ENCODE measurements around the gene DOK6.

Gene DOK6

GRCh38 chr18:69684789-69685188 lies 284.1 kb downstream of the DOK6 start:
- H2BK120ac ChIP-seq (ENCODE audit: low read depth, low read length), result no peak overlapping the region
- H3K4me1 ChIP-seq (ENCODE audit: control insufficient read depth, insufficient read depth, low read depth, low read length), result no peaks in the 10 kb centered on the region
- H2BK5ac ChIP-seq (ENCODE audit: low read depth, low read length, poor library complexity, severe bottlenecking), result no peak overlapping the region
- H3K4me2 ChIP-seq (ENCODE audit: low read length, poor library complexity, severe bottlenecking), result no peak overlapping the region
- no peaks in the 10 kb centered on the region for H3K27me3 ChIP-seq (ENCODE audit: control insufficient read depth in 1 of 2, insufficient read depth in 1 of 2, low read length in 2 of 2)
- no peak overlapping the region for H3K9ac ChIP-seq (ENCODE audit: low read length)
- no peak overlapping the region for H3K18ac ChIP-seq (ENCODE audit: low read depth in 1 of 2, low read length in 2 of 2)
- H3K4me3 ChIP-seq (ENCODE audit: insufficient read depth in 1 of 2, low read depth in 1 of 2, low read length in 2 of 2), result no peak overlapping the region
- H3K79me1 ChIP-seq (replicated peaks; ENCODE audit: low read length, poor library complexity, severe bottlenecking), result no peaks in the 10 kb centered on the region
- H3K36me3 ChIP-seq (ENCODE audit: control insufficient read depth in 1 of 2, insufficient read depth in 2 of 2, low read depth in 1 of 2, low read length in 2 of 2), result no peaks in the 10 kb centered on the region
- H2AFZ ChIP-seq (ENCODE audit: low read depth, low read length), result no peak overlapping the region
- no peak overlapping the region for H4K8ac ChIP-seq (ENCODE audit: low read length)
- no peak overlapping the region for H2AK5ac ChIP-seq (ENCODE audit: low read length, severe bottlenecking)
- WGBS, result no CpG with 5 or more reads among the region's 2 CpGs
- no peak overlapping the region for H3K4ac ChIP-seq (ENCODE audit: low read depth in 1 of 2, low read length in 2 of 2)
- no peak overlapping the region for H2BK12ac ChIP-seq (ENCODE audit: low read length in 2 of 2)
- no peak overlapping the region for H2BK15ac ChIP-seq (ENCODE audit: low read depth, poor library complexity, severe bottlenecking)
- H3K9me3 ChIP-seq (ENCODE audit: control insufficient read depth, low read length), result no peaks in the 10 kb centered on the region
- H3K27ac ChIP-seq (ENCODE audit: low read length, poor library complexity, severe bottlenecking), result no peak overlapping the region
- H3K23ac ChIP-seq (ENCODE audit: low read length in 2 of 2), result no peak overlapping the region
- no peak overlapping the region for H4K91ac ChIP-seq (ENCODE audit: low read length)
- no peak for DNase-seq
- H3K14ac ChIP-seq (ENCODE audit: low read length in 2 of 2), result no peak overlapping the region

DNA sequence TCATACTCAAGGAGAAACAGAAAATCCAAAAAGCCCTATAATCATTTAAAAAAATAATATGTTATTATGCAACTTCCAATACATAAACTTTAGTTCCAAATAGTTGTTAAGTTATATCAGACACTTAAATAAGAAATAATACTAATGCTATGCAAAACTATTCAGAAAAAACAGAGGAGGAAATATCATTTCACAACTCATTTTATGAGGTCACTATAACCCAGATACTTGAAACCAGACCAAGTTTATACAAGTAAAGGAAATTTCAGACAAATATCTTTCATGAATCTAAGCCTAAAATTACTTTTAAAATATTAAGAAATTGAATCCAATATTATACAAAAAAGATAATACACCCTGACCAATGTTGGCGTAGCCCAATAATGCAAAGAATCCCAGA lies 286.2 kb downstream of the DOK6 start:
- no peak overlapping the region for H2BK12ac ChIP-seq (ENCODE audit: low read length in 2 of 2)
- no peaks in the 10 kb centered on the region for H3K9me3 ChIP-seq (ENCODE audit: control insufficient read depth, low read length)
- no peaks in the 10 kb centered on the region for H3K36me3 ChIP-seq (ENCODE audit: control insufficient read depth in 1 of 2, insufficient read depth in 2 of 2, low read depth in 1 of 2, low read length in 2 of 2)
- no peak overlapping the region for H3K4ac ChIP-seq (ENCODE audit: low read depth in 1 of 2, low read length in 2 of 2)
- no peak overlapping the region for H3K14ac ChIP-seq (ENCODE audit: low read length in 2 of 2)
- no peak overlapping the region for H3K4me3 ChIP-seq (ENCODE audit: insufficient read depth in 1 of 2, low read depth in 1 of 2, low read length in 2 of 2)
- H2AFZ ChIP-seq (ENCODE audit: low read depth, low read length), result no peak overlapping the region
- no peaks in the 10 kb centered on the region for H3K27me3 ChIP-seq (ENCODE audit: control insufficient read depth in 1 of 2, insufficient read depth in 1 of 2, low read length in 2 of 2)
- H4K91ac ChIP-seq (ENCODE audit: low read length), result no peak overlapping the region
- H2BK120ac ChIP-seq (ENCODE audit: low read depth, low read length), result no peak overlapping the region
- H3K79me1 ChIP-seq (replicated peaks; ENCODE audit: low read length, poor library complexity, severe bottlenecking), result no peaks in the 10 kb centered on the region
- H2BK15ac ChIP-seq (ENCODE audit: low read depth, poor library complexity, severe bottlenecking), result no peak overlapping the region
- H3K9ac ChIP-seq (ENCODE audit: low read length), result no peak overlapping the region
- no peaks in the 10 kb centered on the region for H3K4me1 ChIP-seq (ENCODE audit: control insufficient read depth, insufficient read depth, low read depth, low read length)
- no peak overlapping the region for H2AK5ac ChIP-seq (ENCODE audit: low read length, severe bottlenecking)
- H3K23ac ChIP-seq (ENCODE audit: low read length in 2 of 2), result no peak overlapping the region
- H2BK5ac ChIP-seq (ENCODE audit: low read depth, low read length, poor library complexity, severe bottlenecking), result no peak overlapping the region
- no peak overlapping the region for H4K8ac ChIP-seq (ENCODE audit: low read length)
- H3K27ac ChIP-seq (ENCODE audit: low read length, poor library complexity, severe bottlenecking), result no peak overlapping the region
- no peak overlapping the region for H3K18ac ChIP-seq (ENCODE audit: low read depth in 1 of 2, low read length in 2 of 2)
- no peak overlapping the region for H3K4me2 ChIP-seq (ENCODE audit: low read length, poor library complexity, severe bottlenecking)
- no CpG with 5 or more reads among the region's 1 CpG for WGBS
- no peak for DNase-seq

- Histone ChIP-seq H3K4me1 (ENCODE audit: control insufficient read depth, insufficient read depth, low read depth, low read length) (no peaks in the 10 kb centered on the region), H3K9ac (ENCODE audit: low read length) (no peak overlapping the region), H2AFZ (ENCODE audit: low read depth, low read length) (no peak overlapping the region), H3K23ac (ENCODE audit: low read length in 2 of 2) (no peak overlapping the region), H3K79me1 (replicated peaks; ENCODE audit: low read length, poor library complexity, severe bottlenecking) (no peaks in the 10 kb centered on the region), H3K27ac (ENCODE audit: low read length, poor library complexity, severe bottlenecking) (no peak overlapping the region), H3K18ac (ENCODE audit: low read depth in 1 of 2, low read length in 2 of 2) (no peak overlapping the region), H2BK120ac (ENCODE audit: low read depth, low read length) (no peak overlapping the region), H3K36me3 (ENCODE audit: control insufficient read depth in 1 of 2, insufficient read depth in 2 of 2, low read depth in 1 of 2, low read length in 2 of 2) (no peaks in the 10 kb centered on the region), H4K8ac (ENCODE audit: low read length) (no peak overlapping the region), H2BK12ac (ENCODE audit: low read length in 2 of 2) (no peak overlapping the region), H3K4me3 (ENCODE audit: insufficient read depth in 1 of 2, low read depth in 1 of 2, low read length in 2 of 2) (no peak overlapping the region), H3K4ac (ENCODE audit: low read depth in 1 of 2, low read length in 2 of 2) (no peak overlapping the region), H4K91ac (ENCODE audit: low read length) (no peak overlapping the region), H2AK5ac (ENCODE audit: low read length, severe bottlenecking) (no peak overlapping the region), H3K4me2 (ENCODE audit: low read length, poor library complexity, severe bottlenecking) (no peak overlapping the region), H3K9me3 (ENCODE audit: control insufficient read depth, low read length) (no peaks in the 10 kb centered on the region), H2BK5ac (ENCODE audit: low read depth, low read length, poor library complexity, severe bottlenecking) (no peak overlapping the region), H3K14ac (ENCODE audit: low read length in 2 of 2) (no peak overlapping the region), H2BK15ac (ENCODE audit: low read depth, poor library complexity, severe bottlenecking) (no peak overlapping the region), H3K27me3 (ENCODE audit: control insufficient read depth in 1 of 2, insufficient read depth in 1 of 2, low read length in 2 of 2) (no peaks in the 10 kb centered on the region)
- 100% methylated on average over 1 of the region's 2 CpGs for WGBS
- peak; percentile 11 for DNase-seq
These were observed 288.6 kb downstream of the DOK6 start for GRCh38 chr18:69689121-69689759.

DNA sequence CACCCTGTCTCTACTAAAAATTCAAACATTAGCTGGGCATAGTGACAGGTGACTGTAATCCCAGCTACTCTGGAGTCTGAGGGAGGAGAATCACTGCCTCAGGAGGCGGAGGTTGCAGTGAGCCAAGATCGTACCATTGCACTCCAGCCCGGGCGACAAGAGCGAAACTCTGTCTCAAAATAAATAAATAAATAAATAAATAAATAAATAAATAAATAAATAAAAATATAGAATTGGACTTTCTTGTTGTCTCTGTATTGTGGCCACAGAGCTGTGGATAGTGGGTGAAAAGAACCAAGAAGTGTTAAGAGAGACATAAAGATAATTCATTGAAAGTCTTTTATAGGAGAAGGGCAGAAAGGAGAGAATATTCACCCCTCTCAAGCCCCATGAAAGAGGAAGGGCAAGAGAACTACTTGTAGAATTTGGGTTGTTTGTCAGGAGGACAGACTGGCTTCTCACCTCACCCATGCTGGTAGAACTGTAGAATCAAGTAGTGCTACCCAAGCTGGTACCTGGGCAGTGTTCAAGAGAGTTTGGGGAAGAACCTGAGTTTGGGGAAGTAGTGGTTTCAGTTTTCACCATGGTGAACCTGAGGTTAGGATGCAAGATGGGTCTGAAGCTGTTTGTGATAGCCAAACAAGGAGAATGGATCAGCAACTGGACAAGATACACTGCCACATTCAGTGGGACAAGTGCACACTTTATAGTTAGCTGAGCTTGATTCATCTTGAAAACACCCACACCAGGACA lies 290.5 kb downstream of the DOK6 start:
- WGBS, result no CpG with 5 or more reads among the region's 5 CpGs

More for the DNA sequence above, 290.5 kb downstream of the DOK6 start:
- Histone ChIP-seq H3K23ac (ENCODE audit: low read length in 2 of 2) (no peak overlapping the region), H2AFZ (ENCODE audit: low read depth, low read length) (no peak overlapping the region), H3K4me3 (ENCODE audit: insufficient read depth in 1 of 2, low read depth in 1 of 2, low read length in 2 of 2) (no peak overlapping the region), H2BK5ac (ENCODE audit: low read depth, low read length, poor library complexity, severe bottlenecking) (no peak overlapping the region), H2BK120ac (ENCODE audit: low read depth, low read length) (no peak overlapping the region), H3K4ac (ENCODE audit: low read depth in 1 of 2, low read length in 2 of 2) (no peak overlapping the region), H3K18ac (ENCODE audit: low read depth in 1 of 2, low read length in 2 of 2) (no peak overlapping the region), H3K79me1 (replicated peaks; ENCODE audit: low read length, poor library complexity, severe bottlenecking) (no peaks in the 10 kb centered on the region), H4K91ac (ENCODE audit: low read length) (no peak overlapping the region), H2BK12ac (ENCODE audit: low read length in 2 of 2) (no peak overlapping the region), H4K8ac (ENCODE audit: low read length) (no peak overlapping the region), H3K27ac (ENCODE audit: low read length, poor library complexity, severe bottlenecking) (no peak overlapping the region), H3K27me3 (ENCODE audit: control insufficient read depth in 1 of 2, insufficient read depth in 1 of 2, low read length in 2 of 2) (no peaks in the 10 kb centered on the region), H2AK5ac (ENCODE audit: low read length, severe bottlenecking) (no peak overlapping the region), H3K4me2 (ENCODE audit: low read length, poor library complexity, severe bottlenecking) (no peak overlapping the region), H3K9ac (ENCODE audit: low read length) (no peak overlapping the region), H3K9me3 (ENCODE audit: control insufficient read depth, low read length) (no peaks in the 10 kb centered on the region), H3K14ac (ENCODE audit: low read length in 2 of 2) (no peak overlapping the region), H3K36me3 (ENCODE audit: control insufficient read depth in 1 of 2, insufficient read depth in 2 of 2, low read depth in 1 of 2, low read length in 2 of 2) (no peaks in the 10 kb centered on the region), H3K4me1 (ENCODE audit: control insufficient read depth, insufficient read depth, low read depth, low read length) (no peaks in the 10 kb centered on the region), H2BK15ac (ENCODE audit: low read depth, poor library complexity, severe bottlenecking) (no peak overlapping the region)
- DNase-seq, result no peak
